GM10266 (cell line): Measurements from ENCODE around the gene SMARCC1.
A peak's percentile ranks its signal among the peaks of the same experiment; 100 is the strongest.
"Not testable (repeated sequence)": the region's sequence is repeated elsewhere in the genome, so short reads cannot be mapped to it uniquely, and the experiment has no call there.

Experiments
- DNase-seq: peaks from one replicate; pipeline ENCODE4 v3.0.0; 2012; ENCODE audit errors: extremely low spot score
- TF ChIP-seq, protein P1 (sequence below): IDR thresholded peaks from 2 replicates; pipeline ENCODE4 v1.5.1; 2012; ENCODE audit warnings: mild to moderate bottlenecking, low read depth; ENCODE audit not compliant: control insufficient read depth, insufficient read depth; ENCODE audit errors: missing control alignments

Gene SMARCC1

DNA sequence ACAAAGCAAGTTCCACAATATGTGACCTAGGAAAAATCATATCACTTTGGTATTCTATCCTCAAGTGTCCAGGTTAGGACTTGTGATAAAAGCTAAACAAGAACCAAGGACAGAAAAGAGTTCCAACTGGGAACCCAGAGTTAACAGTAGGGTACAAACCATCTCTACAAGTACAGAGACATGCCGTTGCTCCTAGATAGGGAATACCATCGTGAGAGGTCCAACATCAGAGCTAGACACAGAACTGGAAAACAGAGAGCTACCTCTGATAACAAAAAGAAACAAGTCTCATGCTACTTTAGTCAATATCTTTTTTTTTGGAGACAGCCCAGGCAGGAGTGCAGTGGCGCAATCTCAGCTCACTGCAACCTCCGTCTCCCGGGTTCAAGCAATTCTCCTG lies 37.8 kb downstream of the SMARCC1 start:
- no peak for DNase-seq
- TF ChIP-seq, protein P1, sequence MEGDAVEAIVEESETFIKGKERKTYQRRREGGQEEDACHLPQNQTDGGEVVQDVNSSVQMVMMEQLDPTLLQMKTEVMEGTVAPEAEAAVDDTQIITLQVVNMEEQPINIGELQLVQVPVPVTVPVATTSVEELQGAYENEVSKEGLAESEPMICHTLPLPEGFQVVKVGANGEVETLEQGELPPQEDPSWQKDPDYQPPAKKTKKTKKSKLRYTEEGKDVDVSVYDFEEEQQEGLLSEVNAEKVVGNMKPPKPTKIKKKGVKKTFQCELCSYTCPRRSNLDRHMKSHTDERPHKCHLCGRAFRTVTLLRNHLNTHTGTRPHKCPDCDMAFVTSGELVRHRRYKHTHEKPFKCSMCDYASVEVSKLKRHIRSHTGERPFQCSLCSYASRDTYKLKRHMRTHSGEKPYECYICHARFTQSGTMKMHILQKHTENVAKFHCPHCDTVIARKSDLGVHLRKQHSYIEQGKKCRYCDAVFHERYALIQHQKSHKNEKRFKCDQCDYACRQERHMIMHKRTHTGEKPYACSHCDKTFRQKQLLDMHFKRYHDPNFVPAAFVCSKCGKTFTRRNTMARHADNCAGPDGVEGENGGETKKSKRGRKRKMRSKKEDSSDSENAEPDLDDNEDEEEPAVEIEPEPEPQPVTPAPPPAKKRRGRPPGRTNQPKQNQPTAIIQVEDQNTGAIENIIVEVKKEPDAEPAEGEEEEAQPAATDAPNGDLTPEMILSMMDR = no peak

DNA sequence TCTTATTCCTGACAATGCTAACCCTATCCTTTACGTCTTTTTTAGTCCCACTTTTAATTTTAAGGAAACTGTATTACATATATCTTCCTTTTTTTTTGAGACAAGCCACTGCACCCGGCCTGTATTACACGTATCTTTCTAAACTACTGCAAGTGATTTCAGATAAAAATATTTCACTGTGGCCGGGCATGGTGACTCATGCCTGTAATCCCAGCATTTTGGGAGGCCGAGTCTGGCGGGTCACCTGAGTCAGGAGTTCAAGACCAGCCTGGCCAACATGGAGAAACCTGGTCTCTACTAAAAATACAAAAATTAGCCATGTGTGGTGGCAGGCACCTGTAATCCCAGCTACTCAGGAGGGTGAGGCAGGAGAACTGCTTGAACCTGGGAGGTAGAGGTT lies 38.3 kb downstream of the SMARCC1 start:
- not testable (repeated sequence) for DNase-seq

DNA sequence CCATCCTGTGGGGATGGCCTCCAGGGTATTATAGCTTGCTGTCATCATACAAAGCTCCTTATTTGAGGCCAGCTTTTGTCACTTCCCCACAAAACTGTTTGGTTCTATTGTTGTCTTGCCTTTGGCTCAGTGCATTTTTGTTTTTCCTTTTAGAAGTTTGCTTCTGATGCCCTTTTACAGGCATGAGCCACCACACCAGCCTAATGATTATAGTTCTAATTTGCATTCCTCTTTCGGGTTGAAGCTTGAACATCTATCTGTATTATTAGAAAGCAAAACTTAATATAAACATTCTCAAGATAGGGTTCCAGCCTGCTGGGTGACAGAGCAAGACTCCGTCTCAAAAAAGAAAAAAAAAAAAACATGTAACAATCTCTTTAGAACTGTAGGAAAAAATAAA lies 39.8 kb downstream of the SMARCC1 start:
- TF ChIP-seq, protein P1 = no peak
- DNase-seq = peak; percentile 21

DNA sequence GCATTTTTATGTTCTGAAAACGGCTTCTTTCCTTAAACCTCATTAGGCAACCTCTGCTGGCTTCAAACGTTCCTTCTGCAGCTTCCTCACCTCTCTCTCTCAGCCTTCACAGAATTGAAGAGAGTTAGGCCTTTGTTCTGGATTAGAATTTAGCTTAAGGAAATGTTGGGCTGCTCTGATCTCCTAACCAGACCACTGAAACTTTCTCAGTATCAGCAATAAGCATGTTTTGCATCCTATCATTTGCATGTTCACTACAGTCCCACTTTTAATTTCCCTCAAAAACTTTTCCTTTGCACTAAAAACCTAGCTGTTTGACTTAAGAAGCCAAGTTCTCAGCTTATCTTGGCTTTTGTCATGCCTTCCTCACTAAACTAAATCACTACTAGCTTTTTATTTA lies 49.5 kb downstream of the SMARCC1 start:
- TF ChIP-seq, protein P1 = no peak
- no peak for DNase-seq

DNA sequence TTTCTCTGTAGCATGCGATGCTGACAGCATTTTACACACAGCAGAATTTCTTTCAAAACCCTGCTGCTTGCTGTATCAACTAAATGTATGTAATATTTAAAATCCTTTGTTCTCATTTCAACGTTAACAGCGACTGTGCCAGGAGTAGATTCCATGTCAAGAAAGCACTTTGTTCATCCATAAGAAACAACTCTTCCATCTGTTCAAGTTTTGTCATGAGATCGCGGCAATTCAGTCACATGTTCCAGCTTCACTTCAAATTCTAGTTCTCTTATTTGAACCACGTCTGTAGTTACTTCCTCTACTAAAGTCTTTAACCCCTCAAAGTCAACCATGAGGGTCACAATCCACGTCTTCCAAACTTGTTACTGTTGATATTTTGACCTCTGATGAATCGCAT lies 50.6 kb downstream of the SMARCC1 start:
- TF ChIP-seq, protein P1 = no peak
- no peak for DNase-seq

DNA sequence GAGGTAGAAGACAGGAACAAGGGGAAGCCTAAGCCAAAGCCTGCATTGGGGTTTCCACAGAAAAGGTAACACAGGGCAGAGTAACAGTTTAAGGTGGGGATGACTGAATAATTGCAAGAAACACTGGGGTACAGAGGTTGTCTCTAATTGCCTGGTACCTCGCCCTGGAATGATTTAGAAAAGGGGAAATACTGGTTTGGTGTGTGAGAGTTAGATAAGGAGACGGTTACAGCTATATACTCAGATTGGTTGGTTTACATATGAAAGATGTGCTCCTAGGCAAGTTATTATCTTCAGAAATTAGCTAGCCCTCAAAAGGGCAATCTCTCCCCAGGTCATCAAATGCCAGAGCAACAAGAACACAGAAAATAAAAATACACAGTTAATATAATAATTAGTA lies 58.8 kb downstream of the SMARCC1 start:
- DNase-seq = no peak
- TF ChIP-seq, protein P1 = no peak

DNA sequence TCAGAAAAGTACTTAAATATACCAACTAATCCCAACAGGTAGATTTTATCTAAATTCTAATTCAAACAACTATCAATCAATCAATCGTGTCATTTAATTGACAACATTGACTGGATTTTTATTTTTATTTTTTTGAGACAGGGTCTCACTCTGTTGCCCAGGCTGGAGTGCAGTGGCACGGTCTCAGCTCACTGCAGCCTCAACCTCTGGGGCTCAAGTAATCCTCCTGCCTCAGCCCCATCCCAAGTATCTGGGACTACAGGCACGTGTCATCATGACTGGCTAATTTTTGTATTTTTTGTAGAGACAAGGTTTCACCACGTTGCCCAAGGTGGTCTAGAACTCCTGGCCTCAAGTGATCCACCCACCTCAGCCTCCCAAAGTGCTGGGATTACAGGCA lies 64.2 kb downstream of the SMARCC1 start:
- not testable (repeated sequence) for DNase-seq

DNA sequence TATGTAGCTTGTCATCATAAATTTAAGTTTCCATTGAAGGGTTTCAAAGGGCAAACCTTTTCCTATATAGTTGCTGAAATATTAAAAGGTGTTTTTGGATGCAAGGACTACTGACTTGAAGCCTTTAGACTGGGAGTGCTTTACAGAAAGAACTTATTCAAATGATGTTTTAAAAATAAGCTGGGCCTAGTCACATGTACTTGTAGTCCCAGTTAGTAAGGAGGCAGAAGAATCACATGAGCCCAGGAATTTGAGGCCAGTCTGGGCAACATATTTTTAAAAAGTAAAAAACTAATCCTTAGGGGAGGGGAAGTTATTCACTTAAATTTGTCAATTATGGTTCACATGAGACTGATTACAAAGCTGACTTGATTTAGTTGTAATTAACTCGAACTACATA lies 65.0 kb downstream of the SMARCC1 start:
- TF ChIP-seq, protein P1 = no peak
- DNase-seq = no peak

DNA sequence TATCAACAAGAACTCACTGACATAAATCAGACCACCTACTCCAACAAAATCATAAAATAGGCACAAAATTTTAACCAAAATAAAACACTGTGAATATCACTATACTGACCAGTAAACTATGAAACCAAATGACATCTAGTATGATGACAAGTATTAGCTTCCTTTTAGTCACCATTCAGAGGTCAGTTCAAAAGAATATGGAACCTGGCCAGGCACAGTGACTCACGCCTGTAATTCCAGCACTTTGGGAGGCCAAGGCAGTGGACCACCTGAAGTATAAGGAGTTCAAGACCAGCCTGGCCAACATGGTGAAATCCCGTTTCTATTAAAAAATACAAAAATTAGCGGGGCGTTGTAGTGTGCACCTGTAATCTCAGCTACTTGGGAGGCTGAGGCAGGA lies 65.8 kb downstream of the SMARCC1 start:
- no peak for DNase-seq
- TF ChIP-seq, protein P1 = no peak
